Osteocyte (in vitro differentiated cells): ENCODE measurements around the gene GPR137B. TPM values are rescaled to one million over a fixed set of nuclear protein-coding genes. Genes with fewer than 3 reads are reported as not detected.

ENCODE experiments used
- DNase-seq: peaks from one replicate; pipeline ENCODE4 v3.0.0; 2021; ENCODE audit warnings: mixed read lengths; ENCODE audit not compliant: unreplicated experiment; ENCODE audit errors: extremely low spot score
- H3K27ac Mint-ChIP-seq: one replicate; pipeline ENCODE4 v1.8.0; 2021; ENCODE audit warnings: mild to moderate bottlenecking, mixed read lengths; ENCODE audit not compliant: unreplicated experiment
- H3K27me3 Mint-ChIP-seq: one replicate; pipeline ENCODE4 v1.8.0; 2021; ENCODE audit warnings: mixed read lengths; ENCODE audit not compliant: unreplicated experiment
- H3K36me3 Mint-ChIP-seq: one replicate; pipeline ENCODE4 v1.8.0; 2021; ENCODE audit warnings: mixed read lengths; ENCODE audit not compliant: unreplicated experiment
- H3K4me1 Mint-ChIP-seq: one replicate; pipeline ENCODE4 v1.8.0; 2021; ENCODE audit warnings: mixed read lengths; ENCODE audit not compliant: unreplicated experiment
- H3K4me3 Mint-ChIP-seq: one replicate; pipeline ENCODE4 v1.8.0; 2021; ENCODE audit warnings: mild to moderate bottlenecking, moderate library complexity, mixed read lengths; ENCODE audit not compliant: unreplicated experiment
- H3K9me3 Mint-ChIP-seq: one replicate; pipeline ENCODE4 v1.8.0; 2021; ENCODE audit warnings: mixed read lengths; ENCODE audit not compliant: unreplicated experiment
- CTCF ChIP-seq: fragments of 200-600 bp; sonication (generic); IDR thresholded peaks from 2 replicates; pipeline ENCODE4 v1.5.0; 2021; ENCODE audit warnings: antibody characterized with exemption, mild to moderate bottlenecking, moderate library complexity
- total RNA-seq: library from RNA; stranded (reverse); gene quantifications from 2 replicates; pipeline ENCODE4 v1.2.1, GENCODE V29; 2021

GPR137B gene
- total RNA-seq, 1 donor from 2014 or later, result 17.3 TPM

- no peak for DNase-seq
- Mint-ChIP-seq H3K4me1 (no peaks in the 10 kb centered on the region), H3K36me3 (peaks cover 6% of the 10 kb centered on the region), H3K9me3 (no peaks in the 10 kb centered on the region), H3K4me3 (no peak overlapping the region), H3K27ac (no peak overlapping the region), H3K27me3 (no peaks in the 10 kb centered on the region)
- TF ChIP-seq CTCF, result no peak
Measured at GRCh38 chr1:236228411-236228810, 86.1 kb downstream of the GPR137B start.

GRCh38 chr1:236235116-236235515, 92.8 kb downstream of the GPR137B start:
- H3K27ac Mint-ChIP-seq, result no peak overlapping the region

GRCh38 chr1:236239092-236239585, 96.8 kb downstream of the GPR137B start:
- H3K4me3 Mint-ChIP-seq, result no peak overlapping the region
- H3K4me1 Mint-ChIP-seq, result no peaks in the 10 kb centered on the region
- no peak overlapping the region for H3K27ac Mint-ChIP-seq
- no peak for TF ChIP-seq CTCF
- peaks cover 3% of the 10 kb centered on the region for H3K36me3 Mint-ChIP-seq
- H3K27me3 Mint-ChIP-seq, result no peaks in the 10 kb centered on the region
- H3K9me3 Mint-ChIP-seq, result no peaks in the 10 kb centered on the region
- DNase-seq, result no peak

More at GRCh38 chr1:236235116-236235515, 92.8 kb downstream of the GPR137B start:
- Mint-ChIP-seq H3K9me3 (no peaks in the 10 kb centered on the region), H3K4me3 (no peak overlapping the region), H3K36me3 (no peaks in the 10 kb centered on the region), H3K27me3 (no peaks in the 10 kb centered on the region), H3K4me1 (no peaks in the 10 kb centered on the region)
- DNase-seq, result no peak
- TF ChIP-seq CTCF, result no peak

- Mint-ChIP-seq H3K27me3 (no peaks in the 10 kb centered on the region), H3K4me3 (no peak overlapping the region), H3K27ac (no peak overlapping the region), H3K9me3 (no peaks in the 10 kb centered on the region), H3K36me3 (peaks cover 3% of the 10 kb centered on the region), H3K4me1 (no peaks in the 10 kb centered on the region)
- TF ChIP-seq CTCF, result no peak
- DNase-seq, result no peak
Measured at GRCh38 chr1:236240675-236241074, 98.3 kb downstream of the GPR137B start.

- H3K4me1 Mint-ChIP-seq, result no peaks in the 10 kb centered on the region
- peaks cover 3% of the 10 kb centered on the region for H3K36me3 Mint-ChIP-seq
- H3K4me3 Mint-ChIP-seq, result no peak overlapping the region
- no peaks in the 10 kb centered on the region for H3K27me3 Mint-ChIP-seq
- DNase-seq, result no peak
- no peak overlapping the region for H3K27ac Mint-ChIP-seq
- TF ChIP-seq CTCF, result no peak
- no peaks in the 10 kb centered on the region for H3K9me3 Mint-ChIP-seq
Measured at GRCh38 chr1:236242568-236242967, 100.2 kb downstream of the GPR137B start.
